CD14-positive monocyte (primary cell): ENCODE data around the gene VTI1A. TPM values are rescaled to one million over a fixed set of nuclear protein-coding genes. Genes with fewer than 3 reads are reported as not detected.

ENCODE experiments used
- DNase-seq, 3 donors: peaks; one replicate each; pipeline ENCODE4 v3.0.0-alpha.2; 2011 to 2022
- H2AFZ ChIP-seq: 2 replicates; pipeline ENCODE4 v1.6.0; 2012; ENCODE audit warnings: mild to moderate bottlenecking, low read depth, low read length, inconsistent platforms; ENCODE audit not compliant: insufficient read depth, poor library complexity, severe bottlenecking
- H3K27ac ChIP-seq, 2 donors: 1 replicate in 1 of 2; 2 replicates in 1 of 2; pipeline ENCODE4 v1.5.1; 2012 to 2013; ENCODE audit warnings: low read length in 2 of 2, control low read depth in 1 of 2, inconsistent platforms in 1 of 2, low read depth in 1 of 2, mild to moderate bottlenecking in 1 of 2
- H3K27me3 ChIP-seq, 2 donors: one replicate each; pipeline versions ENCODE4 v1.6.0 to v1.6.1; 2011 to 2013; ENCODE audit warnings: low read length in 2 of 2; ENCODE audit not compliant: control insufficient read depth in 2 of 2, insufficient read depth in 2 of 2
- H3K36me3 ChIP-seq, 2 donors: replicated peaks in 1 of 2; 1 replicate in 1 of 2; 2 replicates in 1 of 2; pipeline versions ENCODE4 v1.5.1 to v1.6.1; 2012 to 2013; ENCODE audit warnings: low read length in 2 of 2, control low read depth in 1 of 2, inconsistent platforms in 1 of 2, mild to moderate bottlenecking in 1 of 2; ENCODE audit not compliant: insufficient read depth in 2 of 2, control insufficient read depth in 1 of 2
- H3K4me1 ChIP-seq, 2 donors: 1 replicate in 1 of 2; 2 replicates in 1 of 2; pipeline versions ENCODE4 v1.5.1 to v1.6.1; 2012 to 2013; ENCODE audit warnings: low read length in 2 of 2, control low read depth in 1 of 2, inconsistent platforms in 1 of 2, mild to moderate bottlenecking in 1 of 2, moderate library complexity in 1 of 2; ENCODE audit not compliant: insufficient read depth in 2 of 2, control insufficient read depth in 1 of 2
- H3K4me2 ChIP-seq: replicated peaks from 2 replicates; pipeline ENCODE3; 2012; ENCODE audit warnings: low read length, moderate library complexity, mild to moderate bottlenecking; ENCODE audit not compliant: poor library complexity, severe bottlenecking; ENCODE audit errors: extremely low read depth
- H3K4me3 ChIP-seq, 3 experiments: fragments of 200-600 bp in 1 of 3; sonication (generic) in 1 of 3; replicated peaks in 1 of 3; 1 replicate in 2 of 3; 2 replicates in 1 of 3; pipeline ENCODE4 v1.5.1; 2011 to 2013; ENCODE audit warnings: low read length in 3 of 3, mild to moderate bottlenecking in 3 of 3, control low read depth in 2 of 3, low read depth in 2 of 3, inconsistent platforms in 1 of 3, moderate library complexity in 1 of 3
- H3K79me2 ChIP-seq: 2 replicates; pipeline ENCODE4 v1.6.0; 2012; ENCODE audit warnings: mild to moderate bottlenecking, control low read depth, inconsistent platforms, low read length, moderate library complexity; ENCODE audit not compliant: insufficient read depth
- H3K9ac ChIP-seq: 2 replicates; pipeline ENCODE4 v1.6.0; 2017; ENCODE audit warnings: low read length, mild to moderate bottlenecking; ENCODE audit not compliant: insufficient read depth, poor library complexity, severe bottlenecking
- H3K9me3 ChIP-seq, 2 donors: replicated peaks in 1 of 2; 1 replicate in 1 of 2; 2 replicates in 1 of 2; pipeline versions ENCODE4 v1.5.1 to v1.6.1; 2012 to 2013; ENCODE audit warnings: low read length in 2 of 2, control low read depth in 1 of 2; ENCODE audit not compliant: control insufficient read depth in 1 of 2, insufficient read depth in 1 of 2
- H4K20me1 ChIP-seq: 2 replicates; pipeline ENCODE4 v1.6.0; 2012; ENCODE audit warnings: mild to moderate bottlenecking, low read length, control low read depth, moderate library complexity; ENCODE audit not compliant: insufficient read depth
- H3K27ac Mint-ChIP-seq, 7 donors: one replicate each; pipeline ENCODE4 v1.8.0; 2020; ENCODE audit warnings: mild to moderate bottlenecking in 7 of 7, mixed read lengths in 7 of 7, moderate library complexity in 6 of 7, inconsistent platforms in 2 of 7
- H3K27me3 Mint-ChIP-seq, 3 donors: one replicate each; pipeline ENCODE4 v1.8.0; 2021 to 2022; ENCODE audit warnings: low read depth in 3 of 3, mild to moderate bottlenecking in 3 of 3, mixed read lengths in 3 of 3, moderate library complexity in 3 of 3, inconsistent platforms in 1 of 3
- H3K36me3 Mint-ChIP-seq, 2 donors: one replicate each; pipeline ENCODE4 v1.8.0; 2020; ENCODE audit warnings: mixed read lengths in 2 of 2, inconsistent platforms in 1 of 2, mild to moderate bottlenecking in 1 of 2
- H3K4me1 Mint-ChIP-seq: one replicate; pipeline ENCODE4 v1.8.0; 2020; ENCODE audit warnings: mild to moderate bottlenecking, mixed read lengths
- H3K4me3 Mint-ChIP-seq, 2 donors: one replicate each; pipeline ENCODE4 v1.8.0; 2020; ENCODE audit warnings: mild to moderate bottlenecking in 2 of 2, mixed read lengths in 2 of 2, moderate library complexity in 1 of 2
- H3K9me3 Mint-ChIP-seq, 7 donors: one replicate each; pipeline ENCODE4 v1.8.0; 2020 to 2022; ENCODE audit warnings: mixed read lengths in 7 of 7, mild to moderate bottlenecking in 6 of 7, moderate library complexity in 6 of 7, inconsistent platforms in 2 of 7
- CTCF ChIP-seq: fragments of 200-600 bp; IDR thresholded peaks from one replicate; pipeline ENCODE4 v1.8.0; 2022; ENCODE audit warnings: antibody characterized with exemption, mild to moderate bottlenecking
- WGBS: methylation state at CpG from one replicate; pipeline ENCODE4 v1.1.5; 2013; ENCODE audit warnings: missing lambda C conversion rate; ENCODE audit not compliant: insufficient coverage; 5-methylcytosine and 5-hydroxymethylcytosine counted together
- intact Hi-C, 2 donors: fragments of 100-400 bp; cut with micrococcal nuclease; formaldehyde crosslinking; loops; one replicate each; pipeline versions ENCODE4 v1.15.0 to v1.15.1; 2023
- polyA plus RNA-seq, 3 donors: library from polyadenylated mRNA; depleted of rRNA in 1 of 3; unstranded in 2 of 3; stranded (reverse) in 1 of 3; fragments of 300-500 nt in 2 of 3; fragments of >200 nt in 1 of 3; fragmentation: Illumina TruSeq in 2 of 3; gene quantifications; 1 replicate in 2 of 3; 2 replicates in 1 of 3; pipeline ENCODE4 v1.2.3, GENCODE V29; 2012 to 2021

VTI1A gene
- polyA plus RNA-seq, 3 donors: 23.6 to 25.4 (median 24.1) TPM

DNA sequence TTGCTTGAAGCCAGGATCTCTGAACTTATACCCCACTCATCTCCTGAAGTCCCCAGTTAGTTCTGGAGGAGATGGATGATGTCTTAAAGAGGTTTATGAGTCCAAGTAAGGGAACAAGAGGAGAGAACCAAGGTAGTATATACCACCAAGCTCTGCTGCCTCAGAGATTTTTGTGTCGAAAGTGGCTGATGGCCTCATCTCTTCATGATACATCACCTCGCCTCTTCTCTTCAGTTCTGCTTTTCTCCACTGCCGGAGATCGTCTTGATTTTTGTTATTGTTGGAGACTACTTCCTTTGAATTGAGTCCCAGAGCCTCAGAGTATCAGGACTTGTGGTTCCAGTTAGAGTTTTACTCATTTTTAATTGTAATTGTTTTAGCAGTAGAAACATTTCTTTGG lies 1.9 kb downstream of the VTI1A start:
- H3K9me3 Mint-ChIP-seq: peaks cover 0 to 2% (median 0%) of the 10 kb centered on the region in 7 donors
- Histone ChIP-seq H3K27ac (no peak overlapping the region), H3K4me3 (no peak overlapping the region), H4K20me1 (peaks cover 30% of the 10 kb centered on the region), H3K79me2 (peaks cover 86% of the 10 kb centered on the region), H3K4me1 (peaks cover 24 to 34% of the 10 kb centered on the region in 2 donors), H3K27me3 (no peaks in the 10 kb centered on the region), H3K36me3 (peaks cover 10 to 24% of the 10 kb centered on the region in 2 donors), H3K9me3 (no peaks in the 10 kb centered on the region), H3K9ac (no peak overlapping the region), H3K4me2 (no peak overlapping the region), H2AFZ (no peak overlapping the region)
- TF ChIP-seq CTCF: no peak
- peaks cover 18 to 23% of the 10 kb centered on the region in 2 donors for H3K36me3 Mint-ChIP-seq
- peak overlapping the region; percentile 17 to 85 (median 43) for H3K27ac Mint-ChIP-seq
- peak; percentile 28 to 41 (median 34) for DNase-seq
- intact Hi-C loops: loop anchor here in 1 of 2 donors (5.0 kb wide), 2 partner anchors 62 to 267 kb away; partner anchors contain the start of gene GPAM
- peaks cover 0 to 3% (median 1%) of the 10 kb centered on the region in 3 donors for H3K27me3 Mint-ChIP-seq
- WGBS: no CpG with 5 or more reads among the region's 4 CpGs
- H3K4me3 Mint-ChIP-seq: peak overlapping the region in 1 of 2 donors; percentile 13
- H3K4me1 Mint-ChIP-seq: peaks cover 26% of the 10 kb centered on the region

GRCh38 chr10:112454910-112455779 lies 8.1 kb downstream of the VTI1A start:
- no peak for TF ChIP-seq CTCF
- H3K79me2 ChIP-seq: peaks cover 40% of the 10 kb centered on the region
- H2AFZ ChIP-seq: no peak overlapping the region
- H3K36me3 ChIP-seq: peaks cover 0 to 16% of the 10 kb centered on the region in 2 donors
- no peak overlapping the region for H3K4me3 ChIP-seq
- no peak overlapping the region for H3K27ac Mint-ChIP-seq
- peaks cover 9 to 11% of the 10 kb centered on the region in 2 donors for H3K36me3 Mint-ChIP-seq
- no peaks in the 10 kb centered on the region for H3K4me1 ChIP-seq
- WGBS: 90% methylated on average over 1 of the region's 3 CpGs
- no peaks in the 10 kb centered on the region for H3K27me3 ChIP-seq
- H3K9me3 Mint-ChIP-seq: no peaks in the 10 kb centered on the region
- no peaks in the 10 kb centered on the region for H3K27me3 Mint-ChIP-seq
- no peak overlapping the region for H3K9ac ChIP-seq
- no peak overlapping the region for H3K4me2 ChIP-seq
- no peak for DNase-seq
- H3K9me3 ChIP-seq: no peaks in the 10 kb centered on the region
- intact Hi-C loops: no loop called here
- H3K27ac ChIP-seq: no peak overlapping the region
- H4K20me1 ChIP-seq: peaks cover 76% of the 10 kb centered on the region
- H3K4me3 Mint-ChIP-seq: no peak overlapping the region
- H3K4me1 Mint-ChIP-seq: peaks cover 4% of the 10 kb centered on the region
